ENCODE measurements around the gene UBE2Z. TPM values are rescaled to one million over a fixed set of nuclear protein-coding genes. Genes with fewer than 3 reads are reported as not detected.
A peak's percentile ranks its signal among the peaks of the same experiment; 100 is the strongest.
"Not testable (repeated sequence)": the region's sequence is repeated elsewhere in the genome, so short reads cannot be mapped to it uniquely, and the experiment has no call there.

UBE2Z gene
- total RNA-seq, 1 donor from 2014 or later = 39.4 TPM

- no peak for DNase-seq
- Histone ChIP-seq H3K27ac (replicated peaks) (peak overlapping the region; percentile 91), H3K4me3 (no peak overlapping the region), H3K27me3 (ENCODE audit: low read depth) (no peaks in the 10 kb centered on the region), H3K4me1 (peaks cover 57% of the 10 kb centered on the region), H3K9me3 (replicated peaks) (no peaks in the 10 kb centered on the region), H3K36me3 (peaks cover 3% of the 10 kb centered on the region)
- TF ChIP-seq CTCF (IDR thresholded peaks at IDR 0.05; ENCODE audit: borderline replicate concordance) = no peak
- intact Hi-C loops (cut with micrococcal nuclease) = no loop called here
Measured at GRCh38 chr17:48871035-48871550, 37.1 kb upstream of the UBE2Z start.

DNA sequence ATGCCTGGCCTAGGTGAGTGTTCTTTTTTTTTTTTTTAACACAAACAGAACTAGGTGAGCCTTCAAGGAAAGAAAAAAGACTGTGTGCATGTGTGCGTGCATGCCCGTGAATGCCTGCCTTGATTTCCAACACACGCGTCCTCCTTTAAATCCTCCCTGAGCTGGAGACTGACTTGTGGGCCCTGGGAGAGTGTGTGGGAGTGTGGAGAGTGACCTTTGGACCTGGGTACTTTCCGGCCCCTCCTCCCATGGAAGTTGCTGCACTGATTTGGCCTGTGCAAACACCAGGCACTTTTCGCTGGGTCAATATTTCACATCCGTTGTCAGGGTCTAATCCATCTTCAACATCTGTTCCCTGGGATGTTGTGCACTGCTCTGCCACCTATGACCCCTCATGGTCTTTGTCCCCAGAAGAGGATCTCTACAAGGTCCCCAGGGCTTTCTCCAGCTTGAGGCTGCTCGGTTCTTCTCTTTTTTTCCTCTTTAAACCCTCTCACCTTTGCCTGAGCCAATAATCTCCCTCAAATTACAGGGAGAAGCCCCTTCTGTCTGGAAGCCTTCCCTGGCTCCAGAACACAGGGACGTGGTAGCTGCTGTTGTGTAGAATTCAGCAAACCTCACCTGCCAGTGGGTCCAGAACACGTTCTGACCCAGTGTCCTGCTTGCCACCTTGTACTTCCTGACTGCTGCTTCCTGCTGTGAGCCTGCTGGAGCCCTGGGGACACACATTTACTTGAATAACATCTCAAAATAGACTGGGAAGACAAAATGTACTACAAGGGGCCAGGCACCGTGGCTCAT is 36.5 kb upstream of the UBE2Z start:
- peaks cover 59% of the 10 kb centered on the region for H3K4me1 ChIP-seq
- intact Hi-C loops (cut with micrococcal nuclease) = no loop called here
- no peak for TF ChIP-seq CTCF (IDR thresholded peaks at IDR 0.05; ENCODE audit: borderline replicate concordance)
- peak; percentile 50 for DNase-seq
- no peak overlapping the region for H3K4me3 ChIP-seq
- H3K27me3 ChIP-seq (ENCODE audit: low read depth) = no peaks in the 10 kb centered on the region
- H3K36me3 ChIP-seq = no peaks in the 10 kb centered on the region
- peak overlapping the region; percentile 91 for H3K27ac ChIP-seq (replicated peaks)
- H3K9me3 ChIP-seq (replicated peaks) = no peaks in the 10 kb centered on the region

- H3K27me3 ChIP-seq (ENCODE audit: low read depth); H3K36me3 ChIP-seq; H3K4me3 ChIP-seq; DNase-seq; H3K9me3 ChIP-seq (replicated peaks); intact Hi-C loops (cut with micrococcal nuclease): not testable (repeated sequence)
- H3K27ac ChIP-seq (replicated peaks) = peak overlapping the region; percentile 91
- H3K4me1 ChIP-seq = peaks cover 63% of the 10 kb centered on the region
Measured at GRCh38 chr17:48872409-48872808, 35.8 kb upstream of the UBE2Z start.

GRCh38 chr17:48873209-48873608 is 35.0 kb upstream of the UBE2Z start:
- peak overlapping the region; percentile 91 for H3K27ac ChIP-seq (replicated peaks)
- no peaks in the 10 kb centered on the region for H3K27me3 ChIP-seq (ENCODE audit: low read depth)
- no peaks in the 10 kb centered on the region for H3K9me3 ChIP-seq (replicated peaks)
- H3K4me1 ChIP-seq = peaks cover 71% of the 10 kb centered on the region
- DNase-seq = peak; percentile 47
- intact Hi-C loops (cut with micrococcal nuclease) = no loop called here
- H3K4me3 ChIP-seq = no peak overlapping the region
- no peaks in the 10 kb centered on the region for H3K36me3 ChIP-seq
- TF ChIP-seq CTCF (IDR thresholded peaks at IDR 0.05; ENCODE audit: borderline replicate concordance) = no peak

GRCh38 chr17:48873696-48874443 is 34.3 kb upstream of the UBE2Z start:
- no peak overlapping the region for H3K4me3 ChIP-seq
- intact Hi-C loops (cut with micrococcal nuclease) = no loop called here
- no peak for DNase-seq
- no peak for TF ChIP-seq CTCF (IDR thresholded peaks at IDR 0.05; ENCODE audit: borderline replicate concordance)
- H3K27ac ChIP-seq (replicated peaks) = peak overlapping the region; percentile 91
- peaks cover 77% of the 10 kb centered on the region for H3K4me1 ChIP-seq
- no peaks in the 10 kb centered on the region for H3K9me3 ChIP-seq (replicated peaks)
- H3K27me3 ChIP-seq (ENCODE audit: low read depth) = no peaks in the 10 kb centered on the region
- H3K36me3 ChIP-seq = no peaks in the 10 kb centered on the region

All from left ventricle myocardium inferior (tissue), 1 donor.